ENCODE measurements around the gene PRKAG3. TPM values are rescaled to one million over a fixed set of nuclear protein-coding genes. Genes with fewer than 3 reads are reported as not detected.

Gene PRKAG3
- total and polyA plus RNA-seq, 2 donors (not counting 1 experiment from before 2014, with no cell fraction given) = not detected

GRCh38 chr2:218813771-218814460 lies 17.7 kb downstream of the PRKAG3 start:
- ATAC-seq (ENCODE audit: low read depth) = no peak
- ChIA-PET CTCF (no interaction called here), POLR2A (no interaction called here)
- Histone ChIP-seq H3K4me2 (replicated peaks; ENCODE audit: low read depth, low read length, poor library complexity, severe bottlenecking) (no peak overlapping the region), H3K9ac (ENCODE audit: low read length) (no peak overlapping the region), H3K4me1 (ENCODE audit: control insufficient read depth in 2 of 2, insufficient read depth in 2 of 2, low read length in 2 of 2) (no peaks in the 10 kb centered on the region), H4K20me1 (ENCODE audit: control insufficient read depth, insufficient read depth, low read length, poor library complexity, severe bottlenecking) (no peaks in the 10 kb centered on the region), H3K36me3 (replicated peaks in 1 of 2; ENCODE audit: control extremely low read depth in 1 of 2, control insufficient read depth in 1 of 2, extremely low read depth in 1 of 2, insufficient read depth in 2 of 2, low read length in 1 of 2) (no peaks in the 10 kb centered on the region), H3K27ac (ENCODE audit: low read length in 2 of 2) (no peak overlapping the region), H3K27me3 (replicated peaks in 1 of 4; ENCODE audit: control extremely low read depth in 1 of 4, control insufficient read depth in 3 of 4, insufficient read depth in 4 of 4, low read length in 3 of 4) (peaks cover 0 to 18% (median 0%) of the 10 kb centered on the region in 4 experiments), H3K79me2 (ENCODE audit: control insufficient read depth, insufficient read depth, low read length) (no peaks in the 10 kb centered on the region), H3K4me3 (ENCODE audit: control extremely low read depth in 1 of 5, extremely low read depth in 1 of 5, insufficient read depth in 1 of 5, low read depth in 2 of 5, low read length in 4 of 5) (no peak overlapping the region), H3K9me3 (ENCODE audit: control extremely low read depth in 1 of 3, control insufficient read depth in 2 of 3, insufficient read depth in 1 of 3, low read length in 2 of 3) (no peaks in the 10 kb centered on the region), H2AFZ (ENCODE audit: insufficient read depth, low read depth, low read length, poor library complexity, severe bottlenecking) (no peak overlapping the region)
- 71% methylated on average over 8 of the region's 11 CpGs for WGBS (ENCODE audit: insufficient coverage)
- H3K9me3 Mint-ChIP-seq (ENCODE audit: insufficient read depth) = no peaks in the 10 kb centered on the region
- no peaks in the 10 kb centered on the region for H3K4me1 Mint-ChIP-seq
- no peak overlapping the region for H3K4me3 Mint-ChIP-seq
- peaks cover 51% of the 10 kb centered on the region for H3K27me3 Mint-ChIP-seq
- no peak for TF ChIP-seq CTCF (IDR thresholded peaks at IDR 0.05)
- TF ChIP-seq EZH2 (IDR thresholded peaks at IDR 0.05; ENCODE audit: borderline replicate concordance, insufficient read depth, low read depth, low read length, poor library complexity, severe bottlenecking) = no peak
- no peak for DNase-seq
- intact Hi-C loops (cut with micrococcal nuclease) = no loop called here
- H3K27ac Mint-ChIP-seq = no peak overlapping the region

- ChIA-PET POLR2A (no interaction called here), CTCF (no interaction called here)
- TF ChIP-seq EZH2 (IDR thresholded peaks at IDR 0.05; ENCODE audit: borderline replicate concordance, insufficient read depth, low read depth, low read length, poor library complexity, severe bottlenecking) (no peak), CTCF (IDR thresholded peaks at IDR 0.05) (no peak)
- Histone ChIP-seq H3K27me3 (replicated peaks in 1 of 4; ENCODE audit: control extremely low read depth in 1 of 4, control insufficient read depth in 3 of 4, insufficient read depth in 4 of 4, low read length in 3 of 4) (peaks cover 0 to 18% (median 1%) of the 10 kb centered on the region in 4 experiments), H3K4me2 (replicated peaks; ENCODE audit: low read depth, low read length, poor library complexity, severe bottlenecking) (no peak overlapping the region), H2AFZ (ENCODE audit: insufficient read depth, low read depth, low read length, poor library complexity, severe bottlenecking) (no peak overlapping the region), H3K4me1 (ENCODE audit: control insufficient read depth in 2 of 2, insufficient read depth in 2 of 2, low read length in 2 of 2) (no peaks in the 10 kb centered on the region), H3K9ac (ENCODE audit: low read length) (no peak overlapping the region), H3K4me3 (ENCODE audit: control extremely low read depth in 1 of 5, extremely low read depth in 1 of 5, insufficient read depth in 1 of 5, low read depth in 2 of 5, low read length in 4 of 5) (no peak overlapping the region), H3K27ac (ENCODE audit: low read length in 2 of 2) (no peak overlapping the region), H3K36me3 (replicated peaks in 1 of 2; ENCODE audit: control extremely low read depth in 1 of 2, control insufficient read depth in 1 of 2, extremely low read depth in 1 of 2, insufficient read depth in 2 of 2, low read length in 1 of 2) (no peaks in the 10 kb centered on the region), H3K9me3 (ENCODE audit: control extremely low read depth in 1 of 3, control insufficient read depth in 2 of 3, insufficient read depth in 1 of 3, low read length in 2 of 3) (no peaks in the 10 kb centered on the region), H3K79me2 (ENCODE audit: control insufficient read depth, insufficient read depth, low read length) (no peaks in the 10 kb centered on the region), H4K20me1 (ENCODE audit: control insufficient read depth, insufficient read depth, low read length, poor library complexity, severe bottlenecking) (no peaks in the 10 kb centered on the region)
- Mint-ChIP-seq H3K4me1 (no peaks in the 10 kb centered on the region), H3K27ac (no peak overlapping the region), H3K9me3 (ENCODE audit: insufficient read depth) (no peaks in the 10 kb centered on the region), H3K4me3 (no peak overlapping the region), H3K27me3 (peaks cover 61% of the 10 kb centered on the region)
- 80% methylated on average over 1 of the region's 5 CpGs for WGBS (ENCODE audit: insufficient coverage)
- ATAC-seq (ENCODE audit: low read depth) = no peak
- intact Hi-C loops (cut with micrococcal nuclease) = no loop called here
- DNase-seq = no peak
Measured at GRCh38 chr2:218812861-218813260, 18.7 kb downstream of the PRKAG3 start.

All from B cell (primary cell).